Stomach (tissue), 9 donors: Measurements from ENCODE around the gene ACTL7B. TPM values are rescaled to one million over a fixed set of nuclear protein-coding genes. Genes with fewer than 3 reads are reported as not detected.
A peak's percentile ranks its signal among the peaks of the same experiment; 100 is the strongest.
"Not testable (repeated sequence)": the region's sequence is repeated elsewhere in the genome, so short reads cannot be mapped to it uniquely, and the experiment has no call there.

ENCODE experiments used
- DNase-seq, 2 donors: peaks; one replicate each; pipeline versions ENCODE4 v3.0.0 to v3.0.0-alpha.2; 2013 to 2019
- H3K27ac ChIP-seq, 5 donors: fragments of 200-600 bp in 4 of 5; sonication (generic) in 4 of 5; one replicate each; pipeline ENCODE4 v1.5.1; 2013 to 2019; ENCODE audit warnings: mild to moderate bottlenecking in 1 of 5, moderate library complexity in 1 of 5
- H3K27me3 ChIP-seq, 3 donors: fragments of 200-600 bp; sonication (generic); one replicate each; pipeline ENCODE4 v1.5.1; 2017 to 2019; ENCODE audit warnings: mixed run types in 1 of 3
- H3K36me3 ChIP-seq, 4 donors: fragments of 200-600 bp; sonication (generic); 1 replicate in 3 of 4; 2 replicates in 1 of 4; pipeline ENCODE4 v1.5.1; 2016 to 2019
- H3K4me1 ChIP-seq, 4 donors: fragments of 200-600 bp; sonication (generic); one replicate each; pipeline ENCODE4 v1.5.1; 2016 to 2019
- H3K4me3 ChIP-seq, 4 donors: fragments of 200-600 bp; sonication (generic) in 3 of 4; one replicate each; pipeline ENCODE4 v1.5.1; 2016 to 2019; ENCODE audit warnings: mild to moderate bottlenecking in 1 of 4
- H3K9me3 ChIP-seq, 4 donors: fragments of 200-600 bp; sonication (generic); one replicate each; pipeline ENCODE4 v1.5.1; 2016 to 2019
- EP300 ChIP-seq: sonication (generic); formaldehyde crosslinking; IDR thresholded peaks from one replicate; pipeline ENCODE4 v1.6.1; 2017; ENCODE audit warnings: antibody characterized with exemption
- POLR2A ChIP-seq, 4 donors: fragments of 450-650 bp; IDR thresholded peaks; one replicate each; pipeline ENCODE4 v1.6.1; 2016; ENCODE audit warnings: antibody characterized with exemption in 4 of 4, control low read depth in 2 of 4, mild to moderate bottlenecking in 1 of 4, moderate library complexity in 1 of 4
- POLR2AphosphoS5 ChIP-seq, 3 donors: sonication (generic); formaldehyde crosslinking; IDR thresholded peaks; one replicate each; pipeline ENCODE4 v1.6.1; 2016; ENCODE audit warnings: antibody characterized with exemption in 3 of 3
- WGBS, 5 donors: extraction: QIAGEN DNeasy Blood & Tissue Kit in 3 of 5; methylation state at CpG; one replicate each; pipeline versions ENCODE4 v1.1.5 to v1.1.7; 2013 to 2018; 5-methylcytosine and 5-hydroxymethylcytosine counted together
- intact Hi-C: fragments of 100-400 bp; cut with DNase I; formaldehyde crosslinking; loops from one replicate; pipeline ENCODE4 v1.15.1; 2023; ENCODE audit warnings: low total_unique reads
- polyA plus RNA-seq, 3 donors: library from polyadenylated mRNA; stranded (reverse); fragments of 200-250 nt; gene quantifications; one replicate each; pipeline ENCODE4 v1.2.3, GENCODE V29; 2013
- total RNA-seq, 5 donors: library from RNA; depleted of rRNA; stranded (reverse); fragments of >200 nt; gene quantifications; one replicate each; pipeline versions ENCODE4 v1.1.0 to v1.2.3, GENCODE V29; 2014 to 2016
- TF ChIP-seq, protein P1 (sequence below), 7 experiments: fragments of 450-650 bp in 4 of 7; fragments of 200-600 bp in 3 of 7; sonication (generic) in 3 of 7; IDR thresholded peaks; one replicate each; pipeline ENCODE4 v1.5.1; 2016 to 2019; ENCODE audit warnings: antibody characterized with exemption in 7 of 7, control low read depth in 2 of 7, mild to moderate bottlenecking in 1 of 7
- donor health status: healthy with polysubstance abuse.
- donor health status: Bipolar disorder and iron deficiency.
- donor health status: healthy.

The ACTL7B gene
- total and polyA plus RNA-seq, 8 donors, result not detected

DNA sequence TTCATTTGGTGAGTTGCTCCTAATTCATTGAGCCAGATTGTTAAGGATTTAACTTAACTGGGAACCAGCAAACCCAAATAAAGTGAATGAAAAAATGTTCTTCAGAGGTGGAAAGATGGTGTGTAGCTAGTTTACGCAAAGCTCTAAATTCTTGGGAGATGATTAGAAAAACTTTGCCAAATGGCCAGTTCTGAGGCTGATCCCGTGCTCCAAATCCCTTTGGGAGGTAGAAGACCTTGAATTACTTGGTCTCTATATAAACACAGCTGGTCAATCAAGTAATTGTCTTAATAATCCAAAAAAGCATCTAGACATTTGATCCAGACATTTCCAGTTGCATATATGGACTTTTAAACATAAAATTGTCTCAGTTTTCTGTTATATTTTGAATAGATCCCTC lies 11.4 kb downstream of the ACTL7B start:
- DNase-seq, result no peak
- Histone ChIP-seq H3K27me3 (no peaks in the 10 kb centered on the region), H3K9me3 (no peaks in the 10 kb centered on the region), H3K27ac (no peak overlapping the region), H3K4me1 (no peaks in the 10 kb centered on the region), H3K4me3 (no peak overlapping the region), H3K36me3 (no peaks in the 10 kb centered on the region)
- intact Hi-C loops, result no loop called here
- TF ChIP-seq, protein P1, sequence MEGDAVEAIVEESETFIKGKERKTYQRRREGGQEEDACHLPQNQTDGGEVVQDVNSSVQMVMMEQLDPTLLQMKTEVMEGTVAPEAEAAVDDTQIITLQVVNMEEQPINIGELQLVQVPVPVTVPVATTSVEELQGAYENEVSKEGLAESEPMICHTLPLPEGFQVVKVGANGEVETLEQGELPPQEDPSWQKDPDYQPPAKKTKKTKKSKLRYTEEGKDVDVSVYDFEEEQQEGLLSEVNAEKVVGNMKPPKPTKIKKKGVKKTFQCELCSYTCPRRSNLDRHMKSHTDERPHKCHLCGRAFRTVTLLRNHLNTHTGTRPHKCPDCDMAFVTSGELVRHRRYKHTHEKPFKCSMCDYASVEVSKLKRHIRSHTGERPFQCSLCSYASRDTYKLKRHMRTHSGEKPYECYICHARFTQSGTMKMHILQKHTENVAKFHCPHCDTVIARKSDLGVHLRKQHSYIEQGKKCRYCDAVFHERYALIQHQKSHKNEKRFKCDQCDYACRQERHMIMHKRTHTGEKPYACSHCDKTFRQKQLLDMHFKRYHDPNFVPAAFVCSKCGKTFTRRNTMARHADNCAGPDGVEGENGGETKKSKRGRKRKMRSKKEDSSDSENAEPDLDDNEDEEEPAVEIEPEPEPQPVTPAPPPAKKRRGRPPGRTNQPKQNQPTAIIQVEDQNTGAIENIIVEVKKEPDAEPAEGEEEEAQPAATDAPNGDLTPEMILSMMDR (IDR thresholded peaks at IDR 0.05), result no peak
- TF ChIP-seq POLR2AphosphoS5 (IDR thresholded peaks at IDR 0.05), result no peak
- no peak for TF ChIP-seq POLR2A (IDR thresholded peaks at IDR 0.05)
- WGBS, 5 donors, result 48 to 67% (median 53%) methylated on average over 2 of the region's 2 CpGs

DNA sequence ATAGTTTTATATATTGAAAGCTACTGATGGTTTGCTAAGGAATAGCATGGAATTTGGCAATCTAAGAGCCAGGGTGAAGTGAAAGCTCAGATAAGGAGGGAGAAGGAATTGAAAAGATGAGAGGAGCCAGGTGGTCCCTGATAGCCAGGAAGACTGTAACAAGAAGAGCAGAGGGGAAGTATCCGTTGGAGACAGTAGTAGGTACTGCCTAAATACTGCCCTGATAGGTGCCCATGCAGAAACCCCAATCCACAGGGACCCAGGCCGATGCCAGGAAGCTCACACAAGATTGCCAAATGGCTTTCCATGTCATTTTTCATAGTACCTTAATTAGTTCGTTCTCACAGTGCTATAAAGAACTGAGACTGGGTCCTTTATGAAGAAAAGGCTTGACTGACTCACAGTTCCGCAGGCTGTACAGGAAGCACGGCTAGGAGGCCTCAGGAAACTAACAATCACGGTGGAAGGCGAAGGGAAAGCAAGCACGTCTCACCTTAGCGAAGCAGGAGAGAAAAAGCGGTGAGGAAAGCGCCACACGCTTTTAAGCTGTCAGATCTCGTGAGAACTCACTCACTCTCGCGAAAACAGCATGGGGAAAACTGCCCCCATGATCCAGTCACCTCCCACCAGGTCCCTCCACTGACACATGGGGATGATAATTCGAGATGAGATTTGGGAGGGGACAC lies 13.0 kb downstream of the ACTL7B start:
- TF ChIP-seq POLR2A (IDR thresholded peaks at IDR 0.05) (no peak), POLR2AphosphoS5 (IDR thresholded peaks at IDR 0.05) (no peak), EP300 (no peak)

DNA sequence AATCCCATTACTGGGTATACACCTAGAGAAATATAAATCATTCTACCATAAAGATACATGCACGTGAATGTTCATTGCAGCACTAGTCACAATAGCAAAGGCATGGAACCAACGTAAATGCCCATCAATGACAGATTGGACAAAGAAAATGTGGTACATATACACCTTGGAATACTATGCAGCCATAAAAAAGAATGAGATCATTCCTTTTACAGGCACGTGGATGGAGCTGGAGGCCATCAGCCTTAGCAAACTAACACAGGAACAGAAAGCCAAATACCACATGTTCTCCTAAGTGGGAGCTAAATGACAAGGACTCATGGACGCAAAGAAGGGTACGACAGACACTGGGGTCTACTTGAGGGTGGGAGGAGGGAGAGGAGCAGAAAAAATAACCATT lies 16.2 kb downstream of the ACTL7B start:
- H3K27me3 ChIP-seq, H3K4me1 ChIP-seq, H3K9me3 ChIP-seq, H3K4me3 ChIP-seq, H3K36me3 ChIP-seq, intact Hi-C loops, H3K27ac ChIP-seq, DNase-seq: not testable (repeated sequence)
- WGBS, 5 donors, result 87 to 91% (median 89%) methylated on average over 5 of the region's 5 CpGs

More for the DNA sequence above, 13.0 kb downstream of the ACTL7B start:
- Histone ChIP-seq H3K36me3 (no peaks in the 10 kb centered on the region), H3K4me1 (no peaks in the 10 kb centered on the region), H3K27me3 (no peaks in the 10 kb centered on the region), H3K4me3 (no peak overlapping the region), H3K27ac (no peak overlapping the region), H3K9me3 (no peaks in the 10 kb centered on the region)
- 65 to 77% (median 73%) methylated on average over 16 of the region's 16 CpGs for WGBS, 5 donors
- intact Hi-C loops, result no loop called here
- peak in 1 of 2 donors; percentile 20 for DNase-seq

DNA sequence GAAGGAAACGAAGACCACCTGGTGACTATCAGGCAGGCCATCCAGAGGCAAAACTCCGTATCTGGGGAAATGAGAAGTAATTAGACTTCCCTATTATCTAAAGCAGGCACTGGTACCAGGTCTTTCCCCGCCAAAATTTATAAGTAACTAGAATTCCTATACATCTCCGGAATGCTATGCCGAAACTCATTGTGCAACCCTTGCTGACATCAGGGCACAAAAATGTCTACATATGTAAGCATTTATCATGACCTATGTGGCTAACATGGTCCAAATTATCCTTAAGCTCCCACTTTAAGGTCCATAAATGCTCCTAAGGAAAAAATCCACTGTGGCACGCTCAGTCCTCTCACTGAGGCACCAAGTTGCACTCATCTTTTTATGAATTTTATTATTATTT lies 17.8 kb downstream of the ACTL7B start:
- no peaks in the 10 kb centered on the region for H3K27me3 ChIP-seq
- no peak overlapping the region for H3K4me3 ChIP-seq
- no peaks in the 10 kb centered on the region for H3K4me1 ChIP-seq
- no peaks in the 10 kb centered on the region for H3K36me3 ChIP-seq
- H3K9me3 ChIP-seq, result no peaks in the 10 kb centered on the region
- intact Hi-C loops, result no loop called here
- H3K27ac ChIP-seq, result no peak overlapping the region
- WGBS, 5 donors, result 80 to 93% (median 90%) methylated on average over 6 of the region's 6 CpGs
- TF ChIP-seq EP300 (no peak), POLR2A (IDR thresholded peaks at IDR 0.05) (no peak), POLR2AphosphoS5 (IDR thresholded peaks at IDR 0.05) (no peak)
- TF ChIP-seq, protein P1 (IDR thresholded peaks at IDR 0.05), result no peak
- no peak for DNase-seq

DNA sequence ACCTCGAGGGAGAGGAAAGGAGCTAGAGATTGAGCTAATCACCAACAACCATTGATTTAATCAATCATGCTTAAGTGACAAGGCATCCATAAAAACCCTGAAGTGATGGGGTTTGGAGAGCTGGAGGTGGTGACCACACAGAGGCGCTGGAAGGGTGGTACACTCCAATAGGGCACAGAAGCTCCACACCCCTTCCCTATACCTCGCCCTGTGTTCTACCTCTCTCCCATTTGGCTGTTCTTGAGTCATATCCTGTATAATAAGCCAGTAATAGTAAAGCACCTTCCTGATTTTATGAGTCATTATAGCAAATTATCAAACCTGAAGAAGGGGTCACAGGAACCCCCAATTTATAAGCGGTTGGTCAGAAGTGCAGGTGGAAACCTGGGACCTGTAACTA lies 18.3 kb downstream of the ACTL7B start:
- TF ChIP-seq POLR2A (IDR thresholded peaks at IDR 0.05) (no peak), EP300 (no peak), POLR2AphosphoS5 (IDR thresholded peaks at IDR 0.05) (no peak)
- TF ChIP-seq, protein P1 (IDR thresholded peaks at IDR 0.05), result no peak
- WGBS, 5 donors, result 67 to 75% (median 71%) methylated on average over 4 of the region's 4 CpGs
- intact Hi-C loops, result no loop called here
- Histone ChIP-seq H3K4me3 (no peak overlapping the region), H3K9me3 (no peaks in the 10 kb centered on the region), H3K27ac (no peak overlapping the region), H3K4me1 (no peaks in the 10 kb centered on the region), H3K27me3 (no peaks in the 10 kb centered on the region), H3K36me3 (no peaks in the 10 kb centered on the region)
- no peak for DNase-seq
